HG03354 (cell line): ENCODE results near the gene CRTC1.

Experiments
- ATAC-seq: cut with Tn5 transposase; IDR thresholded peaks from one replicate; pipeline ENCODE4 v1.9.1; 2021; ENCODE audit warnings: mild to moderate bottlenecking; ENCODE audit not compliant: unreplicated experiment, poor library complexity, severe bottlenecking

The CRTC1 gene

GRCh38 chr19:18776288-18776594 lies 92.8 kb downstream of the CRTC1 start:
- ATAC-seq = no peak

DNA sequence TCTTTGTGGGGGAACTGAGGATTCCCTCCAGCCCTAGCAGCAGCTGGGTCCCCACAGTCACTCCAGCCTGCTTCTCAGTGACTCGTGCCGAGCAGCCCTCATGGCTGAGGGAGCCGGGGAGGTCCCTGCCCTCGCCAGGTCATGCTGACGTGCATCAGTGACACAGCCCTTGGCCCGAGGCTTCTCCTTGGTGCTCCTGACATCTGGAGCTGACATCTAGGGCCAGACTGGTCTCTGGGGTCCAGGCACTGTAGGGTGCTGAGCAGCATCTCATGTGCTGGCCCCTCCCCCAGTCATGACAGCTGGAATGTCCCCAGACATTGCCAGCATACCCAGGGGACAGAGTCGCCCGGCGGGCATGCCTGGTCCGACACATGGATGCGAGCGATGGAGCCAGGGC lies 93.3 kb downstream of the CRTC1 start:
- no peak for ATAC-seq

GRCh38 chr19:18777301-18778075 lies 94.0 kb downstream of the CRTC1 start:
- ATAC-seq = no peak

DNA sequence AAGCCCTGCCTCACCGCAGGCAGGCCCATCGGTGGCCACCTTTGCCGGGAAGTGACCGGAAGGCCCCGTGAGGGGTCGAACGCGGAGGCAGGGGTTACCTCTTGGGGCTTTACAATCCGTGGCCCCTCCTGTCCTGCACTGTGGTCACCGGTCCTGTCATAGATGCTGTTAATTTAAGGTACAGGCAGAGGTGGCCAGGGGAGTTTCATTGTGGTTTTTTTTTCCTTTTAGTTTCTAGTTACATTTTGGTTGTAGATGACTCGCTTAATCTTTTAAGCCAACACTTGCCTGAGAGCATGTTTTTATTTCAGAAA lies 94.6 kb downstream of the CRTC1 start:
- ATAC-seq = no peak

DNA sequence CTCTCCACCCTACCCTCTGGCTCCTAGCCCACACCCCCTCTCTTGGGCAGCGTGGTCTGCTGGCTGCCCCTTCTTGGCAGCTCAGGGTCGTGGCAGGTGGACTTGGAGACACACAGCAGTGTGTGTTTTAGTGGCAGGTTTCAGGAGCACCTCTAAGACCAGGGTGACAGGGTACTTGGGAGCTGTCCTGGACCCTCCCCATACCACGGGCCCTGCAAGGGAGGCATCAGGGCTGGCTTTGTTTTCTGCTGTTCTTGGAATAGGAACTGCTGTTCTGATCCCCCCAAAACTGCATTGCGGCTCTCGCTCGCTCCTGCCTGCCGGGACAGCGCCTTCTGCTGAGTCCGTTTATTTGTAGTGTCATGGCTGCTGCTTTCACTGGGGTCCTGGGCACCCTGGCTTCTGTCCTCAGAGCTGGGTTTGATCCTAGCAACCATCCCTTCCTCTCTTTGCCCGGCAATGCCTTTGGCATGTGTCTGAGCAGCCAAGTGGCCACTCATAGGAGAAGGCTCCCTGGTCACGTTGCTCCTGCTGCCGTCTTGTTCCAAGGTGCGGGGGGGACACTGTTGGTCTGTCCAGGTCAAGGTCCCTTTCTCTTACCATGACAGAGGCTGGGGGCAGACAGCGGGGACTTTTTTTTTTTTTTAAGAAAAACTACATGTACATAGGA lies 95.5 kb downstream of the CRTC1 start:
- ATAC-seq = no peak

GRCh38 chr19:18780081-18780480 lies 96.6 kb downstream of the CRTC1 start:
- no peak for ATAC-seq

- no peak for ATAC-seq
These were observed 97.2 kb downstream of the CRTC1 start for GRCh38 chr19:18780631-18781030.

DNA sequence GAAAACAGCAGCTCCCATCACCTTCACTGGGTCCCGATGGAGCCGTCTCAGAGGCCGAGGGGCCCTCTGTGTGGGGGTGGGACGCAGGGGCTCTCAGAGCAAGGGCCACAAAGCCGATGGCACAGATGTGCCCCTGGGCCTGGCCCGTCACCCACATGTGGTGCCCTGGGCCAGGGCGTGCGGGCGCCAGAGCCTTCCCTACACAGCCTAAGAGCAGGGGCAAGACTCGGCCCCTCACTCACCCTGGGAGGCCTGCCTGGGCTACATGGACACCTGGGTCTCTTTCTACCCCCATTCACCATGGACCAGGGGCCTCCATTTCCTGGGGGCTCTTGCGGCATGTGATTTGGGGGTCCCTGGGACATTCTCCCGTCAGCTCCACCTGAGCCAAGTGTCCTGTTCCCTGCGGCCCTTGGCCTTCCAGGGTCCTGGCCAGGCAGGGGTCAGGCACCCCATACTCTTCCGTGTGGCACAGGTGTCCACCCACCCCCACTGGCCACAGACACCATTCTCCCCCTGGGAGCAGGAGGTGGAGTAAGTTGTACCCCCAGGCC lies 97.6 kb downstream of the CRTC1 start:
- ATAC-seq = no peak

- ATAC-seq = no peak
These were observed 98.5 kb downstream of the CRTC1 start for GRCh38 chr19:18781885-18782527.

GRCh38 chr19:18782559-18783225 lies 99.2 kb downstream of the CRTC1 start:
- no peak for ATAC-seq

- no peak for ATAC-seq
These were observed 100.7 kb downstream of the CRTC1 start for GRCh38 chr19:18783958-18784785.

- no peak for ATAC-seq
These were observed 101.3 kb downstream of the CRTC1 start for GRCh38 chr19:18784786-18785120.

DNA sequence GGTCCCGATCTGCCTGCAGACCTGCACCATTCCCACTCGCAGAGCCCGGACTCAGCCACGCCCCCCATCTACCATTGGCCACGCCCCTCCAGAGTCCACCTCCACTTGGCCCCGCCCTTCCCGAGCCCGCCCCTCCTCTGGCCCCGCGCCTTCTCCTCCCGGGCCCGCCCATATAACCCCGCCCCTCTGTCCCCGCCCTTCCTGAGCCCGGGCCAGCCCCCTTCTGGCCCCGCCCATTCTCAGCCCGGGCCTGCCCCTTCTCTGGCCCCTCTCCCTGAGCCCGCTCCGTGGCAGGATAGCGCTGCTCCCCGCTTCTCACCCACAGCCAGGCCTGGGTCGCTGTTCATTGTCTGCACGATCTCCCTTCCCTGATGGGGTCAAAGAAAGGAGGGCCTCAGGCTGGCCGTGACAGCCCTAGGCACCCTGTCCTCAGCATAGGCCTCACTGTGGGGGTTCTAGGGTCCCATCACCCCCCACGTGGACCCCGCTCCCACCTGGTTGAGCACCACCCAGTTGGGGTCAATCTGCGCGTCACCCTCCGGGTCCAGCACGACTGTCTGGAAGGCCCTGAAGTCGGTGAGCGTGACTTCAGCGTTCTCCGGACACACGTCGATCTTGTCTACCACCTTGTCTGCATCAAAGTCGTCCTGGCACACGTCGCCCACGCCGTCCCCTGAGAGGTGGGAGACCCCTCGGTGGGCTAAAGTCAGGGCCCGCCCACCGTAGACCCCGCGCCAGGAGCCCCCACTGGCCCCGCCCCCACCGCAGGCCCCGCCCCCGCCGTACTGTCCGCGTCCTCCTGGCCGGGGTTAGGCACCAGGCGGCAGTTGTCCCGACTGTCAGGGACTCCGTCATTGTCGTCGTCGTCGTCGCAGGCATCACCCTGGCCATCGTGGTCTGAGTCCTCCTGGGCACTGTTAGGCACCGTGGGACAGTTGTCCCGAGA lies 102.0 kb downstream of the CRTC1 start:
- no peak for ATAC-seq

- ATAC-seq = no peak
These were observed 105.3 kb downstream of the CRTC1 start for GRCh38 chr19:18788529-18789421.

- no peak for ATAC-seq
These were observed 106.0 kb downstream of the CRTC1 start for GRCh38 chr19:18789422-18789869.

- no peak for ATAC-seq
These were observed 106.5 kb downstream of the CRTC1 start for GRCh38 chr19:18789883-18790565.
